ENCODE data around the gene MCC.

Gene MCC

DNA sequence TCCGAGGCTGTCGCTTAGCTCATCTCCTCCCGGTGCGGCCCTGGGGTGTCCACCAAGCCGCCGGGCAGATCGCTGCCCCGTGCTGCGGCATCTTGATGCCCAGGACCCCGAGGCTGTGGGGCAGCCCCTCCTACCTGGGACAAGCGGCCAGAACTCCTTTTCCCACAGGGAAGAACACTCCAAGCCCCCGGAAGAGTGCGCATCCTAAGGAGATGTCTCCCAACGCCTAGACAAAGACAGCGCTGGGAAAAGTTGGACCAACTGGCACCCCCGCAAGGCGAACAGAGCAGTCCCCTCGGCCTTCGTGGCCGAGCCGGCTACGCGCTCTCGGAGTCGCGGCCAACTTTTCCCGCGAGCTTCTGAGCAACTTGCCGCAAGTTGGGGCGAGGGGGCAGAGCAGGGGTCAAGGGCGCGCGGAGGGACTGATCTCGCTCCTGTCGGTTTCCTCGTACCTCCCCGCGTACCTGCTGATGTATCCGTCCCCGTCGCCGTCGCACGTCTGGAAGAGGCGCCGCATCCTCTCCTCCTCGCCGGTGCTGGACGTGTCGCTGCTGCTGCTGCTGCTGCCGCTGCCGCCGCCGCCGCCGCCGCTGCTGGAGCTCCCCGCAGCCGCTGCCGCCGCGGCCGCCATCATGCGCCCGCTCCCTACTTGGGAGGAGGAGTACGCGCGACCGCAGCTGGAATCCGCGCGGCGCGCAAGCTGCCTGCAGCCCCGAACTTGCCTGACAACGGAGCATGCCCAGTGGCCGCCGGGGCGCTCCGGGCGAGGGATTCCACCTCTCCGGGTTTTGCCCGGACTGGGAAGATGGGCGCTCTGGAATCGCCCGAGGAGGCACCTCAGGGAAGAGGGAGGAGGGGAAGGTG is at the start of gene MCC:
TSS of gene MCC (minus strand) at position 673 of the 864 bp plus-strand sequence.
- DNase-seq: no peak

DNA sequence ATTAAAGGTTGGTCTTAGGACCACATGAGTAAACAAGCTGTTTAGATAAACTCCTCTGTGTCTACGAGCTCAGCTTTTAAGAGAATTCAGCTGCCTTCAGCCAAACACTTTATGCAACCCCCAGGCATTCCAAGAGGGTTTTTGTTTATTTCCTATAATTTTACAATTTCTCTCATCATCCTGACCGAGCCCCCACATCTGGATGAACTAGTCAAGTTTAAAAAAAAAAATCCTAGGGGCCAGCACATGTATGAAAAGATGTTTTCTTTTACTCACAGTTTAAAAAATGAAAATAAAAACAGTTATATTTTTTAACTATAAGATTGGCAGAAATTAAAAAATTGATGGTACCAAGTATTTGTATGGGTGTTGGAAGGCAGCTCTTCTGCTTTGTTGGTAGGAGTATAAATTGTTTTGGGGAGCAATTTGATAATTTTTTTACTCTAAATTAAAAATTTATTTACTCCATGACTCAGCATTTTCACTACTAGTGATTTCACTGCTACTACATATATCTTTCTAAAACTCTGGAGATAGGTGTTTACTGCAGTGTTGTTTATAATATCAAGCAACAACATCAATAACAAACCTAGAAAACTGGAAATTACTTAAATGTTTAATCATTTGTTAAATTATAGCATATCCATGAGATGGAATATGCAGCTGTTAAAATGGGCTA is 43.4 kb upstream of the MCC start:
- DNase-seq: no peak

DNA sequence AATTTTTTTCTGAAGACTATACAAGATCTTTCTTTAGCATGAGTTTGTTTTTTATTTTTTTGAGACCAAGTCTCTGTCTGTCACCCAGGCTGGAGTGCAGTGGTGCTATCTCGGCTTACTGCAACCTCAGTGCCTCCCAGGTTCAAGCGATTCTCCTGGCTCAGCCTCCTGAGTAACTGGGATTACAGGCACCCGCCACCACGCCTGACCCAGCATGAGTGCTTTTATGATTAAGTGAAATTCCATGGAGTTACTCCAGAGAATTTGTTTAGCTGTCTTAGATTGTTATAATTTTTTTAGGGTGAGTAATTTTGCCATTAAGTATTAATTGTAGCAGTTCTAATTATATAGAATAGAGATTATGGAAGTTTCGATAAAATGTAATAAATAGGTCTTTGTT is 39.5 kb upstream of the MCC start:
- no peak for DNase-seq

DNA sequence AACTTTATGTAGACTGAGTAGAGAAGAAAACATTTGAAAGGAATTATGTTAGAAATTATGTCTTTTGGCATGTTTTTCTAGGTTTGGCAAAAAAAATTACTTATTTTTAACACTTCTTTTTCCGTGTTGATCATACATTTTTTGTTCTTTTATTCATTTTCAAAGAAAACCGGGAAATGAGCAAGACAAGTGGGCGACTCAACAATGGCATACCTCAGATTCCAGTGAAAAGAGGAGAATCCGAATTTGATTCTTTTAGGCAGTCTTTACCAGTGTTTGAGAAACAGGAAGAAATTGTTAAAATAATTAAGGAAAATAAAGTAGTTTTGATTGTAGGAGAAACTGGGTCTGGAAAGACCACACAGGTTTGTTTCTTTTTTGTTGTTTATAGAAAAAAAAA is 38.2 kb upstream of the MCC start:
- DNase-seq: no peak

DNA sequence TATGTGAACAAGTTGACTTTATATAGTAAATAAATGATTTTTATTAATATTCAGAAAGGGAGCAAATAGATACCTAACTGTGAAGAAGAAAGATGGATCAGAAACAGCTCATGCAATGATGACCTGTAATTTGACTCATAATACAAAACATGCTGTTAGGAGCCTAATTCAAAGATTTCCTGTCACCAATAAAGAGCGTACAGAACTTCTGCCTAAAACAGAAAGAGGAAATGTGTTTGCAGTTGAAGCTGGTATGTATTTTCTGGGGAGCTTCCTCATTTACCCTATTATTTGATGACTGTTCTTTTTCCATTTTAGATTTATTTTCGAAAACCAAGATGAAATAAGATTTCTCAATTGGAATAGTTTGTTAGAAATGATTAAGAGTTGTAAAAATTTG is 36.7 kb upstream of the MCC start:
- no peak for DNase-seq

DNA sequence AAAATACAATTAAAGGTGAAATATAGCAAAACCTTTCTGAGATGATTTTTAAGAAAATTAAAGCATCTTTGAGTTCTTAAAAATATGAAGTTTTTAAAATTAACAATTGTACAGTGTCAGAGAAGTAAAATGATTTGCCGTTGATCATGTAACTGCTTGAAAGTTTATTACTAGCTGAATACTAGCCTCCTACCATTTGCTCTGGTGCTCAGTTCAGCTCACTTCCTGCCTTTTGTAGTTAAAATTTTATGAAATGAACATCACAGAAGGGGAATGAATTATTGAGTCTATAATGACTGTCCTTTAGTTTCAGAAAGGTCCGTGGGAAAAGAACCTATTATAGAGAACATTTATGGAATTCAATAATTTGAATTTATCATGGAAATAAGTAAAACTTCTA is 34.9 kb upstream of the MCC start:
- no peak for DNase-seq

DNA sequence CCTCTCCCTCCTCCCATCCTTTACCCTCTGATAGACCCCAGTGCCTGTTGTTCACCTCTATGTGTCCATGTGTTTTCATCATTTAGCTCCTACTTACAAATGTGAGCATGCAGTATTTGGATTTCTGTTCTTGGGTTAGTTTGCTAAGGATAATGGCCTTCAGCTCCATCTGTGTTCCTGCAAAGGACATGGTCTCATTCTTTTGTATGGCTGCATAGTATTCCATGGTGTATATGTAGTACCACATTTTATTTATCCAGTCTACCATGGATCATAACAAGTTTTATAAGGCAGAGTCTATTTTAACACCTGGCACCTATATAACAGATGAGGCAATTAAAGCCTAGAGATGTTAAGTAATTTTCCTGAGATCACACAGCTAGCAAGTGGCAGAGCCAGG is 32.6 kb upstream of the MCC start:
- DNase-seq: no peak

GRCh38 chr5:113520429-113520828 is 32.2 kb upstream of the MCC start:
- DNase-seq: no peak

DNA sequence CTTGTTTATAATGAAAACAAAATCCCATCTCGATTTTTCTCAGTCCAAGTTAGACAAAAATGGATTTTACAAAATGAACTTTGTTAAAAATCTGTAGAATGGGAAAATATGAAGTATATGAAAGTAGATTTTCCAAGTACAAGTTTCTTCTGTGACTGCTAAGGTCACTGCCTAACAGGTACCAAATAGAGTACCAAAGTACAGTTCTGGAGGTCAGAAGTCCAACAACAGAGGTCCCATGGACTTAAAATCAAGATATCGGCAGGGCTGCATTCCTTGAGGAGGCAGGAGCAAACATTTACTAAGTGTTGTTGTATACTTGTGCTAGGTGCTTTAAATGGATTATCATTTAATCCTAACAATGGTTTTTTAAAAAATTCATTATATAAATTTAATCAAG is 31.2 kb upstream of the MCC start:
- DNase-seq: no peak

GRCh38 chr5:113518884-113519283 is 30.6 kb upstream of the MCC start:
- no peak for DNase-seq

GRCh38 chr5:113514289-113514635 is 26.0 kb upstream of the MCC start:
- DNase-seq: no peak

GRCh38 chr5:113513384-113514288 is 25.4 kb upstream of the MCC start, which contains the start of gene YTHDC2:
TSS of gene YTHDC2 (plus strand) at chr5:113513694. CDS start at chr5:113513896, 202 bp downstream.
- DNase-seq: peak; percentile 60

GRCh38 chr5:113512341-113512740 is 24.1 kb upstream of the MCC start:
- DNase-seq: no peak

GRCh38 chr5:113510836-113511451 is 22.7 kb upstream of the MCC start:
- DNase-seq: no peak

DNA sequence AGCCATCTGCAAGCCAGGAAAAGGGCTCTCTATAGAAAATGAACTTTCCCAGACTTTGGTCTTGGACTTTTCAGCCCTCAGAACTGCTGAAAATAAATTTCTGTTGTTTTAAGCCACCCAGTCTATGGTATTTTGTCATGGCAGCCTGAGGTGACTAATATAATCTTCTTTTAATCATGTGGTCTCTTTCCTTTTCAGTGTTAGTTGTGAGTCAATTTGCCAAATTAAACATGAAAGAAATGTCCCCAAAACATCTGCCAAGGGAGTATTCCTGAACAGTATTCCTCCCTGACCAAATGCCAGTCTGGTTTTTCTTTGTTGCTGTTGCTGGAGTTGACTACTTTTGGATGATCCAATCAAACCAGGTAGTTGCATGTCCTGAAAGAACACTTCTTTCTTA is 20.5 kb upstream of the MCC start:
- DNase-seq: no peak

DNA sequence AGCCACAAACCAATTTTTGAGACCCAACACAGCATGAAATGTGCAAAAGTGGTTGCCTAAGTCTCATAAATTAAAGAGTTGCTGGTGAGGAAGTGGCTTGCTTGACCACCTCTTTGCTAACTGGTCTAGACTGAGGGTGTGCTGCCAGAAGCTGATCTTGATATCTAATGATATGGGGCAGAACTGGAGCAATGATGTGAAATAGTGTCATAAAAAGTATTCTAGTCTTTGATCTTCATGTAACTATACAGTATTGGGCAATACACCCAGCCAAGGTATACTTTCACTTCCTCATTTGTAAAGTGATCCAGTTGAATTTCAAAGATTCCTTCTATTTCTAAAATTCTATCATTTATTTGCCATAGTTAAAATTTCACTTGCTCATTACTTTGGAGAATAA is 19.3 kb upstream of the MCC start:
- no peak for DNase-seq

DNA sequence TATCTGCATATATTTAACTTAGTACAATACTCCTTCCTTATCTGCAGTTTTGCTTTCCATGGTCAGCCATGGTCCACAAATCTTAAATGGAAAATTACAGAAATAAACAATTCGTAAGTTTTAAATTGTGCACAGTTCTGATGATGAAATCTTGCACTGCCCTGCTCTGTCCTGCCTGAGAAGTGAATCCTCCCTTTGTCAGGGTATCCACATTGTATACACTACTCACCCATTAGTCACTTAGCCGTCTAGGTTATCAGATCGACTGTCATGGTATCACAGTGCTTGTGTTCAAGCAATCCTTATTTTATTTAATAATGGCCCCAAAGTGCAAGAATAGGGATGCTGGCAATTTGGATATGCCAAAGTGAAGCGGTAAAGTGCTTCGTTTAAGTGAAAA is 16.9 kb upstream of the MCC start:
- DNase-seq: no peak

GRCh38 chr5:113503146-113503545 is 14.9 kb upstream of the MCC start:
- DNase-seq: no peak

GRCh38 chr5:113502073-113502472 is 13.8 kb upstream of the MCC start:
- DNase-seq: no peak

- DNase-seq: no peak
Observed at GRCh38 chr5:113495422-113495841, 7.2 kb upstream of the MCC start.

GRCh38 chr5:113493446-113493845 is 5.2 kb upstream of the MCC start:
- no peak for DNase-seq

GRCh38 chr5:113491022-113491421 is 2.8 kb upstream of the MCC start:
- no peak for DNase-seq

DNA sequence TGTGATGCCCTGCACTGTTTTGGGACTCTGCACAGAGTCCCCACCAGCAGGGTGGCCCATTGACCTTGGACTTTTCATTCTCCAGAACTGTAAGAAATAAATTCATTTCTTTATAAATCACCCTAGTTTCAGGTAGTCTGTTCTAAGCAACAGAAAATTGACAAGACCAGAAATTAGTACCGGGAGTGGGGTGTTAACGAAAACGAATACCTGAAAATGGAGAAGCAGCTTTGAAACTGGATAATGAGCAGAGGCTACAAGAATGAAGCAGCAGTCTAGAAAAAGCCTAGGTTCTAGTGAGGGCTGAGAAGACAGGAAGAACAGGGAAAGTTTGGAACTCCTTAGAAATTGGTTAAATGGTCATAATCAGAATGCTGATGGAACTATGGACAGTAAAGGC is 2.1 kb upstream of the MCC start:
- DNase-seq: no peak
